SK-N-SH (cell line): ENCODE data around the gene ARHGAP6. TPM values are rescaled to one million over a fixed set of nuclear protein-coding genes. Genes with fewer than 3 reads are reported as not detected.

Source experiments
- CTCF ChIA-PET: fragments of 300-600, 350-600 bp; formaldehyde crosslinking; extraction: SDS; loops from one replicate; lab custom pipeline; 2021; lab: Yijun Ruan, JAX
- POLR2A ChIA-PET: fragments of 350-600 bp; sonication (Branson Sonifier 250); formaldehyde crosslinking; extraction: SDS; loops from one replicate; lab custom pipeline; 2020; ENCODE audit warnings: antibody characterized with exemption, inconsistent platforms; lab: Yijun Ruan, JAX
- DNase-seq: peaks from one replicate; pipeline ENCODE4 v3.0.0; 2012
- H2AFZ ChIP-seq: fragments of 200-600 bp; sonication (generic); 2 replicates; pipeline ENCODE4 v1.8.1; 2016; ENCODE audit warnings: antibody characterized with exemption, mild to moderate bottlenecking, low read depth
- H3F3A ChIP-seq: fragments of 200-600 bp; sonication (generic); replicated peaks from 2 replicates; pipeline ENCODE3; 2016; ENCODE audit warnings: antibody characterized with exemption, mild to moderate bottlenecking; ENCODE audit not compliant: insufficient read depth
- H3K27ac ChIP-seq, 2 experiments: fragments of 200-500 bp in 1 of 2; fragments of 200-600 bp in 1 of 2; sonication (Bioruptor generic) in 1 of 2; sonication (generic), shearing (Covaris generic) in 1 of 2; 2 replicates each; pipeline versions ENCODE4 v1.5.1 to v1.6.1; 2014 to 2016; ENCODE audit warnings: low read depth in 2 of 2, inconsistent platforms in 1 of 2, low read length in 1 of 2, mild to moderate bottlenecking in 1 of 2, mixed read lengths in 1 of 2
- H3K27me3 ChIP-seq: fragments of 200-600 bp; sonication (generic), shearing (Covaris generic); 2 replicates; pipeline ENCODE4 v1.6.1; 2016; ENCODE audit warnings: mixed run types; ENCODE audit not compliant: insufficient read depth
- H3K36me3 ChIP-seq, 2 experiments: fragments of 200-500 bp in 1 of 2; fragments of 200-600 bp in 1 of 2; sonication (Bioruptor generic) in 1 of 2; sonication (generic) in 1 of 2; replicated peaks in 1 of 2; 2 replicates each; pipeline versions ENCODE3 to v1.5.1; 2014 to 2016; ENCODE audit warnings: low read length in 1 of 2, mild to moderate bottlenecking in 1 of 2; ENCODE audit not compliant: insufficient read depth in 2 of 2, control insufficient read depth in 1 of 2
- H3K4me1 ChIP-seq, 2 experiments: fragments of 200-500 bp in 1 of 2; fragments of 200-600 bp in 1 of 2; sonication (Bioruptor generic) in 1 of 2; sonication (generic), shearing (Covaris generic) in 1 of 2; 2 replicates each; pipeline versions ENCODE4 v1.5.1 to v1.6.1; 2014 to 2016; ENCODE audit warnings: low read depth in 1 of 2, low read length in 1 of 2, mixed run types in 1 of 2; ENCODE audit not compliant: insufficient read depth in 2 of 2, control insufficient read depth in 1 of 2
- H3K4me2 ChIP-seq: fragments of 200-600 bp; sonication (generic), shearing (Covaris generic); 2 replicates; pipeline ENCODE4 v1.6.1; 2017; ENCODE audit warnings: mixed run types
- H3K4me3 ChIP-seq, 2 experiments: fragments of 200-500 bp in 1 of 2; fragments of 200-600 bp in 1 of 2; sonication (Bioruptor generic) in 1 of 2; sonication (generic), shearing (Covaris generic) in 1 of 2; 2 replicates each; pipeline versions ENCODE4 v1.5.1 to v1.8.1; 2014 to 2016; ENCODE audit warnings: low read depth in 2 of 2, inconsistent platforms in 1 of 2, low read length in 1 of 2, mild to moderate bottlenecking in 1 of 2, mixed read lengths in 1 of 2, moderate library complexity in 1 of 2
- H3K79me2 ChIP-seq: fragments of 200-600 bp; sonication (generic); 2 replicates; pipeline ENCODE4 v1.8.1; 2017; ENCODE audit warnings: mild to moderate bottlenecking; ENCODE audit not compliant: insufficient read depth
- H3K9ac ChIP-seq: fragments of 200-600 bp; sonication (generic); 2 replicates; pipeline ENCODE4 v1.6.1; 2017; ENCODE audit warnings: mixed run types
- H3K9me2 ChIP-seq: fragments of 200-600 bp; sonication (generic); 2 replicates; pipeline ENCODE4 v1.6.1; 2017; ENCODE audit warnings: mixed run types
- H3K9me3 ChIP-seq: fragments of 200-600 bp; sonication (generic); 2 replicates; pipeline ENCODE4 v1.6.1; 2017; ENCODE audit warnings: mixed run types, mild to moderate bottlenecking, moderate library complexity
- H4K20me1 ChIP-seq: fragments of 200-600 bp; sonication (generic); 2 replicates; pipeline ENCODE4 v1.6.1; 2017; ENCODE audit warnings: mild to moderate bottlenecking, mixed run types; ENCODE audit not compliant: insufficient read depth
- CHD2 ChIP-seq: fragments of 150-350 bp; IDR thresholded peaks from 2 replicates; pipeline ENCODE4 v1.6.1; 2018; ENCODE audit warnings: low read length; ENCODE audit not compliant: partially characterized antibody
- EZH2phosphoT487 ChIP-seq: fragments of 200-600 bp; sonication (generic); IDR thresholded peaks from 2 replicates; pipeline ENCODE4 v1.6.1; 2017; ENCODE audit warnings: low read depth, mixed run types, mild to moderate bottlenecking, antibody characterized with exemption, moderate library complexity, borderline replicate concordance
- FOSL2 ChIP-seq: IDR thresholded peaks from 2 replicates; pipeline ENCODE4 v1.4.0; 2012; ENCODE audit warnings: low read depth, mild to moderate bottlenecking, moderate library complexity, borderline replicate concordance
- FOXJ3 ChIP-seq: sonication (generic); formaldehyde crosslinking; IDR thresholded peaks from 2 replicates; pipeline ENCODE4 v1.5.1; 2020; ENCODE audit warnings: mild to moderate bottlenecking, missing genetic modification reagents
- MAX ChIP-seq: IDR thresholded peaks from 2 replicates; pipeline ENCODE4 v1.4.0; 2012; ENCODE audit warnings: low read depth
- MXI1 ChIP-seq: IDR thresholded peaks from 2 replicates; pipeline ENCODE4 v1.6.1; 2012; ENCODE audit warnings: mild to moderate bottlenecking, low read depth, low read length, improper control_type of control experiment
- NFIC ChIP-seq: IDR thresholded peaks from 2 replicates; pipeline ENCODE4 v1.4.0; 2012; ENCODE audit warnings: borderline replicate concordance
- POLR2AphosphoS5 ChIP-seq: IDR thresholded peaks from 2 replicates; pipeline ENCODE4 v1.6.1; 2012; ENCODE audit warnings: low read depth, low read length
- REST ChIP-seq: IDR thresholded peaks from 2 replicates; pipeline ENCODE4 v1.6.1; 2012; ENCODE audit warnings: mild to moderate bottlenecking, low read depth, low read length, moderate library complexity
- RXRA ChIP-seq: IDR thresholded peaks from 2 replicates; pipeline ENCODE4 v1.4.0; 2012; ENCODE audit warnings: low read depth, mild to moderate bottlenecking, borderline replicate concordance
- SMC3 ChIP-seq: IDR thresholded peaks from 2 replicates; pipeline ENCODE4 v1.6.1; 2012; ENCODE audit warnings: low read depth, low read length, improper control_type of control experiment
- TAF1 ChIP-seq: IDR thresholded peaks from 2 replicates; pipeline ENCODE4 v1.6.1; 2012; ENCODE audit warnings: low read depth, mild to moderate bottlenecking, low read length, moderate library complexity, borderline replicate concordance
- TEAD4 ChIP-seq: IDR thresholded peaks from 2 replicates; pipeline ENCODE4 v1.4.0; 2012; ENCODE audit warnings: mild to moderate bottlenecking, borderline replicate concordance; ENCODE audit not compliant: insufficient read depth
- USF1 ChIP-seq: IDR thresholded peaks from 2 replicates; pipeline ENCODE4 v1.4.0; 2012; ENCODE audit warnings: low read depth, borderline replicate concordance
- USF2 ChIP-seq: fragments of 150-350 bp; IDR thresholded peaks from 2 replicates; pipeline ENCODE4 v1.6.1; 2017; ENCODE audit warnings: antibody characterized with exemption, low read length, low read depth, borderline replicate concordance
- YY1 ChIP-seq: IDR thresholded peaks from 2 replicates; pipeline ENCODE4 v1.4.0; 2012; ENCODE audit warnings: low read depth, mild to moderate bottlenecking
- WGBS: methylation state at CpG from one replicate; pipeline ENCODE4 v1.1.6; 2017; ENCODE audit warnings: low lambda C conversion rate; 5-methylcytosine and 5-hydroxymethylcytosine counted together
- polyA plus RNA-seq, 3 experiments: library from polyadenylated mRNA; depleted of rRNA; stranded (reverse); fragments of >200 nt; gene quantifications; 2 replicates each; pipeline ENCODE4 v1.2.3, GENCODE V29; 2012

Gene ARHGAP6
- polyA plus RNA-seq, 1 of the 3 experiments (the other 2 are of a cell fraction): 0.16 TPM

- H3K9me3 ChIP-seq: no peaks in the 10 kb centered on the region
- DNase-seq: no peak
- no peak overlapping the region for H3K4me3 ChIP-seq
- no peak overlapping the region for H3K4me2 ChIP-seq
- no peaks in the 10 kb centered on the region for H3K27me3 ChIP-seq
- no peaks in the 10 kb centered on the region for H3K36me3 ChIP-seq
- no peaks in the 10 kb centered on the region for H3K4me1 ChIP-seq
- H3F3A ChIP-seq: no peaks in the 10 kb centered on the region
- H2AFZ ChIP-seq: no peak overlapping the region
- H3K79me2 ChIP-seq: no peaks in the 10 kb centered on the region
- 35% methylated on average over 3 of the region's 3 CpGs for WGBS
- no peak overlapping the region for H3K27ac ChIP-seq
- H3K9ac ChIP-seq: no peak overlapping the region
- ChIA-PET CTCF (no interaction called here), POLR2A (no interaction called here)
- no peaks in the 10 kb centered on the region for H4K20me1 ChIP-seq
- TF ChIP-seq USF2 (no peak), TAF1 (no peak)
- TF ChIP-seq, all 33 proteins: peak for 0
- no peaks in the 10 kb centered on the region for H3K9me2 ChIP-seq
Observed at GRCh38 chrX:11577603-11578002, 88.1 kb downstream of the ARHGAP6 start.

- H3K27me3 ChIP-seq: no peaks in the 10 kb centered on the region
- TF ChIP-seq USF1 (no peak), MXI1 (no peak), POLR2AphosphoS5 (no peak), NFIC (no peak), EZH2phosphoT487 (no peak), TEAD4 (no peak), RXRA (no peak), CHD2 (no peak), FOSL2 (no peak), SMC3 (no peak), MAX (no peak), REST (no peak), TAF1 (no peak), FOXJ3 (CRISPR knock-in tag) (no peak), USF2 (no peak), YY1 (no peak)
- no peak overlapping the region for H3K4me2 ChIP-seq
- H3K9me2 ChIP-seq: no peaks in the 10 kb centered on the region
- POLR2A ChIA-PET: no interaction called here
- CTCF ChIA-PET: interaction anchor here (0.9 kb wide), 1 partner anchor 30 kb away, joined by 3 read pairs; no protein-coding TSS in a partner anchor
- H3K79me2 ChIP-seq: no peaks in the 10 kb centered on the region
- H3K36me3 ChIP-seq: no peaks in the 10 kb centered on the region
- no peak overlapping the region for H3K27ac ChIP-seq
- no peak overlapping the region for H3K4me3 ChIP-seq
- no peaks in the 10 kb centered on the region for H3K9me3 ChIP-seq
- no peak overlapping the region for H3K9ac ChIP-seq
- 0% methylated on average over 2 of the region's 2 CpGs for WGBS
- H4K20me1 ChIP-seq: no peaks in the 10 kb centered on the region
- no peaks in the 10 kb centered on the region for H3K4me1 ChIP-seq
- H3F3A ChIP-seq: no peaks in the 10 kb centered on the region
- no peak overlapping the region for H2AFZ ChIP-seq
- no peak for DNase-seq
Observed at GRCh38 chrX:11575332-11575731, 90.4 kb downstream of the ARHGAP6 start.
